GM18508 (cell line): Measurements from ENCODE around the gene TTC38.

Experiments used
- ATAC-seq: cut with Tn5 transposase; IDR thresholded peaks from one replicate; pipeline ENCODE4 v1.9.1; 2021; ENCODE audit warnings: moderate number of reproducible peaks; ENCODE audit not compliant: insufficient read depth, unreplicated experiment

The TTC38 gene

DNA sequence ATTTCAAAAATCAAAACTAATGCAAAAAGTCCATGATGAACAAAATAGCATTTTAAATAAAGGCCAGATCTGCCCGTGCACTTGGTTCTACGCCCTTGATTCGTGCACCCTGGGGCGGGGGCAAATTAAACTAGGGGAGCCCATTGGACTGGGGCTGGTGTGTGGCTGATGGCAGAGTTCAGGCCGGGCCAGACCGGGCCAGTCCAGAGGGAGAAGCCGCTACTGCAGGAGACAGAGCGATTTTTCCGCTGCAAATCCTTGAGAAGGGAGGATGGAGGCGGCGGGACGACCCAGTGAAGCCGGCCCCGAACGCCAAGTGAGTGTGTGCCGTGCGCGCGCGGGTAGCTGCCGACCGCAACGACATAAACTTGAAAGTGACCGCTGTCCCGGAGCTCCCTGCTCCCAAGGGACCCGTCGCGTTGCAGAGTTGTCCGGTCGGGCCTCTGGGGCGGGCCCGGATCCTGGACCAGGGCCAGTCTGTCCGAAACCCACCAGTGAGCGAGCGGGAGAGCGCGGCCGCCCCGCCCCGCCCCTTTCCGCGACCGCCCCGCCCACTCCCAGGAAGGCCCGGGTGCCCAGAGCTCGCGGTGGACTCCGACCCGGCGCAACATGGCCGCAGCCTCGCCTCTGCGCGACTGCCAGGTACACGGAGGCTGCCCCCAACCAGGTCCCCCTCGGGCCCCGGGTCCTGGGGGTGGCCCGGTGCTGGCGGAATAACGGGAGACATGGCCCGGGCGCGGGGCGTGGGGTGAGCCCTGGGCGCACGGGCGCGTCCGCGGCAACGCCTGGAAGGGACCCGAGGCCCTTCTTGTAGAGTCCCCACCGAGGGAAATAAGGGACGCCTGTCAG is at the start of gene TTC38:
TTC38 (plus strand) TSS at position 578 of the 849 bp plus-strand sequence; CDS start at position 610, 32 bp downstream.
- no peak for ATAC-seq

DNA sequence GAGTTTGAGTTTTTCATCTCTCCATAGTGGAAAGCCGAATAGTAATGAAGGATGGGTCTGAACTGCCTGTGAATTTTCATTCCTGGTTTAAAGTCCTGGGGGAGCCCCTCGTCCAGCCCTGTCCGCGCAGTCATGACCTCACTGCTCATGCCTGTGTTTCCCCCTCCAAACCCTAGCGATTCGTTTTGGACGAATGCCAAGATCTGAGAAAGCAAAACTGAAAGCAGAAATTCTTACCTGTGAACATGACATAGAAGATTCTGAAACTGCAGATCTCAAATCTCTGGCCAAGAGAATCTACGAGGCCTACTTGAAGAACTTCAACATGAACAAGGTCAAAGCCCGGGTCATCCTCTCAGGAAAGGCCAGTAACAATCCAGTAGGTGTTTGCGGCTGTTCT is 48.2 kb upstream of the TTC38 start:
- no peak for ATAC-seq

DNA sequence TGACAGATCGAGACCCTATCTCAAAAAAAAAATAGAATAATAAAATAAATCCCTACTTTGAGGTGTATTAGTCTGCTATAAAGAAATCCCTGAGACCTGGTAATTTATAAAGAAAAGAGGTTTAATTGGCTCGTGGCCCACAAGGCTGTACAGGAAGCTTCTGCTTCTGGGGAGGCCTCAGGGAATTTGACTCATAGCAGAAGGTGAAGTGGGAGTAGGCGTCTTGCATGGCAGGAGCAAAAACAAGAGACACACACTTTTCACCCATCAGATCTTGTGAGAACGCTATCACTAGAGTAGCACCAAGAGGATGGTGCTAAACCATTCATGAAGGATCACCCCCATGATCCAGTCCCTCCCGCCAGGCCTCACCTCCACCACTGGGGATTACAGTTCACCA is 46.9 kb upstream of the TTC38 start:
- ATAC-seq: no peak

DNA sequence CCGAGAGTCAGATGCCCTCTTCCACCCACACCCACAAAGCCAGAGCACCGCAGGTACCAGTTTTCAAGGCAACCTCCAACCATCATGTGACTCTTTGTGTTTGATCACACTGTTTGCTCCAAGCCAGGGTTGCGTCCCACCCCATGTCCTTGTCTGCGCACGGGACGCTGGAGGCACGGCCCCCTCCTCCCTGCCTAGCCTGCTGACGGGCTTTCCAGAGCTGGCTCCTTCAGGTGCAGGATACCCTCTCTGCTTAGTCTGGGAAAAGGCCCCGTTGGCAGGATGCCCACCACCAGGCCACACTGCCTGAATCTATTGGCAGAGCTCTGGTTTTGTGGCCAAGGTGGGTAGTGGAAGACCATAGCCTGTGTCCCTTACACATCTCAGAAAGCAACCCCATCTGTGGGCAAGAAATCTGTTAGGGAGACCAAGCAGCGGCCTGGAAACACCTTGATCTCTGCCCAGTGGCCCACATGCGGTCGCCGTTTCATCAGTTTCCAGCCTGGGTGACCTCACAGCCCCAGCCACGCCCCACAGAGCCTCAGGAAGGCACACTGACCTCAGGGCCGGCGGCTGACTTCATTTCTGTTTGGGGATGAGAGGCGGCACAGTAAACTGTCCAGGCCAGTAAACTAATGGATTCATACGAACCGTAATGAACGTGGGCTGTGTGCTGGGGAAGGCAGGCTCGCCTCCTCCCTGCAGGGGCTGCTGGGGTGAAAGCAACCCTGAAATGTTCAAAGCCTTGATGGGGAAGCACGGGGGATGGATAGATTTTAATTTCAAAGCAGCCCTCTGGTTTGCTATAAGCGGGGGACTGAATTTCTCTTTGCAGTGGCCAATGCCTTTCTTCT is 43.5 kb upstream of the TTC38 start:
- no peak for ATAC-seq

DNA sequence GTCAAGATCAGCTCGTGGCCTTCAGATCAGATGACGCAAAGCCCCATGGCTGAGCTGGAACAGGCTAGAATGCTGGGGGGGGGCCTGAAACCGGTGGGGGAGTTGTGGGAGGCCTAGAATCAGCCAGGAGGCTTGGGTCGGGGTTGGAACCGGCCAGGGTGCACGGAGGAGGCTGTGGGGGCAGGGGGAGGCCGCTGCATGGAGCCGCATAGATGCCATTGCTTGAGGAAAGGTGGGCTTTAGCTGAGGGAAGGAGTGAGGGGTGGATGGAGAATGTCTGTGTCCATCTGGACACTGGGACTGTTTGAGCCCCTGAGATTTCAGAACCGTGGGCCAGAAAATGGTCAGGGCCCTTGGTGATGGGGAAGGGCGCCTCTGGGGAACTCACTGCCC is 42.9 kb upstream of the TTC38 start:
- ATAC-seq: no peak

DNA sequence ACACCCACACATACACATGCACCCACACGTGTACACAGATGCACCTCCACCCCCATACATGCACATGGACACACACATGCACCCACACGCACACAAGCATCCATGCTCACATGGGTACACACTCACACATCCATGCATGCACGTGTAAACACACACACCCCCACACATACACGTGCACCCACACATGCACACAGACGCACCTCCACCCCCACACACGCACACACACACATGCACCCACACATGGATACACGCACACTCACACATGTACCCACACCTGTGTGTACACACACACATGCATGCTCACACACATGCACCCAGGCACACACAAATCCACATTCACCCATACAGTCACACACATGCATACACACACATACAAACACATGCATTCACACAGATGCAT is 42.2 kb upstream of the TTC38 start:
- no peak for ATAC-seq

DNA sequence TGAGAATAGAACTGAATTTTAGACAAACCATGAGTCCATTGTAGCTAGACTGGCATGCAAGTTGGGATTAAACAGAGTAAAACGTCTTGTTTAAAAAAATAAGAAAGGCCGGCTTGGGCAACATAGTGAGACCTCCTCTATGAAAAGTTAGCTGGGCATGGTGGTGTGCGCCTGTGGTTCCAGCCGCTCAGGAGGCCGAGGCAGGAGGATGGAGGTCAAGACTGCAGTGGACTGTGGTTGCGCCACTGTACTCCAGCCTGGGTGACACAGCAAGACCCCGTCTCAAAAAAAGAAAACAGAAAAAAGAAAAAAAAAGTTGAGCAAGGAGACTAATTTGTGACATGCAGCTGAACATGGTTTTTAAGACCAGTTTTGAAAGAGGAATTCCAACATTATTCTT is 41.2 kb upstream of the TTC38 start:
- no peak for ATAC-seq

DNA sequence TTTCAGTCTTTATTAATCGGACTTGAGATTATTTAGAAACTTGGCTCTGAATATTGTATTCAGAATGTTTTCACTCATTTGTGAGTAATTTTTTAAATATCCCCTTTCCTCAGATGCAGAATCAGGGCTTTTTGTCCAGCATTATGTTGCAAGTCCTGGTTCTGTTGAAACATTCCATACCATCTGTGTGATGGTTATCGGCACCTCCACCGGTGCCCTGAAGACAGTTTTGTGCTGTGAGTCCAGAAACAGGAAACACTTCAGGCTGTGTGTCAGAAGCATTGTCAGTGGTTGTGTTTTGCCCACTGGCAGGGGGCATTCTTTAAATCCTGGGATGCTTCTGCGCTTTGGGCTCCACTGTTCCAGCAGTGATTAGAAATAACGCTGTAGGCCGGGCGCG is 38.1 kb upstream of the TTC38 start:
- no peak for ATAC-seq

DNA sequence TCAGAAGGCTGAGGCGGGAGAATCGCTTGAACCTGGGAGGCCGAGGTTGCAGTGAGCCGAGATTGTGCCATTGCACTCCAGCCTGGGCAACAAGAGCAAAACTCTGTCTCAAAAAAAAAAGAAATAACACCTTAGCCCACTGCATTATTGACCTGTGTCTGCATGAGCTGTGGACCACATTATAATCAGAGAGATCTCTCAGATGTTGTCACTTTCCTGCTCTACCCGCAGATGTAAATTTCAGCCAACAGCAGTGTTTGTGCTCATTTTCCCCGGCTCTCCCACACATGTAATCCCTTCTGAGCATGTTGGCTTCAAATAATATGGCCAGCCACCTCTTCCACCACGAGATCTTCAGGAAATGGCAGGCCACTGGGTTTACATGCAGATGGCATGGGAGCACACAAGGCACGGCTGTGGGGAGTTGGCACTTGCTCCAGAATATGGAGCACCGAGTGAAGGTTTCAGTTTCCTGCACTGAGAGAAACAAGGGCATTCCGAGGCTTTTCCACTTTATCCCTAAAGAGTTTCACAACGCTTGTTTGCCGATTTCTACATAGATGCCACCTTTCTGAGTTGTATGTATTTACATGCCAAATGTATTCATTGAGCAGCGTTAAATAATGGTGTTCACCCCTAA is 37.4 kb upstream of the TTC38 start:
- no peak for ATAC-seq

DNA sequence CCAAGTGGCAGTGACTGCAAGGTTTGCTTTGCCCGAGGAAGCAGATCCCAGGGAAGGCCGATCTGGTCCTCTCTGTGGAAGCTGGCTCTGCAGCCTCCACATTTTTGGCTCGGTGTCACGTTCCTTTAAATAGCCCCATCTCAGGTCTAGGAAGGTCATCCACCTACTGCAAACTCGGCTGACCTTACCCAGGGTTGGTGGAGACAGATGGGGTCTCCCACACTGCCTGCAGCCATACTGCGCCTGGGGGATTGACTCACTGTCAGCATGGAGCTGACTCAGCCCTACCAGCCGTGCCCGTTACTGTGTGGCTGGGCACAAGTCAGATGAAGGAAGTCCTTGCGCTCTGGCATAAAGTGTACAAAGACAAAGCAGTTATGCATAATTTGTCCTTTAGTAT is 34.6 kb upstream of the TTC38 start:
- ATAC-seq: no peak

DNA sequence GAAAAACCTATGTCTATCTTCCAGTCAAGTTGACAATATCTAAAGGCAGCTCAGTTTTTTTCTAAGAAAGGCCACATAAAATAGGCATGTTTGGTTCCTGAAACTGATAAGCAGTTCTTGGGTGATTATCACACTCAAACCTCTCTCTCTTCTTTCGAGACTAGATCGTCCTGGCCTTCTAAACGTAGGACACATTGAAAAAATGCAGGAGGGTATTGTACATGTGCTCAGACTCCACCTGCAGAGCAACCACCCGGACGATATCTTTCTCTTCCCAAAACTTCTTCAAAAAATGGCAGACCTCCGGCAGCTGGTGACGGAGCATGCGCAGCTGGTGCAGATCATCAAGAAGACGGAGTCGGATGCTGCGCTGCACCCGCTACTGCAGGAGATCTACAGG is 32.8 kb upstream of the TTC38 start:
- no peak for ATAC-seq

DNA sequence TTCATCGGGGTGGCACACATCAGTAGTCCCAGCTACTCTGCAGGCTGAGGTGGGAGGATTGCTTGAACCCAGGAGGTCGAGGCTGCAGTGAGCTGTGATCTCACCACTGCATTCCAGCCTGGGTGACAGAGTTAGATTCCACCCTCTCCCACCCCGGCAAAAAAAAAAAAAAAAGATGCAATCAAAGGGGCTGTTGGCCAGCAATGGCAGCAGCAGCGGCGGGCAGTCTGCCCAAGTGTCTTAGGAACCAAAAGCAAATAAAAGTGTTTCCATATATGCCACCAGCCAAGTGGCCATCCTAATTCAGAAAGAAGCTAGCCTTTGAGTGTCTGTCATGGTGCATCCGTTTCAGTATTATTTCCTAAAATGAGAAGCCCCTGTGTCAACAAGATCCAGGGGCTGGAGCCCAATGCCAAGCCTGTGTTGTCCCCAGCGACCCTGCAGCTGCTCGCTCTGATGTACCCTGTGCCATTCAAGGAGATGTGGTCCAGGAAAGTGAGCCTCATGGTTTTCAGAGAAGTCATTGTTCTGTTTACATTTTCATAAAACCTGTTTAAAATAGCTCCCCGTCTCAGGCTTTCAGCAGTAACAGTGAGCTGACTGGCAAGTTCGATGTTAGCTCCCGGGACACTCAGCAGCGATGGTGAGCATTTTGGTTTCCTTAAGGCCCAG is 30.2 kb upstream of the TTC38 start:
- ATAC-seq: no peak

DNA sequence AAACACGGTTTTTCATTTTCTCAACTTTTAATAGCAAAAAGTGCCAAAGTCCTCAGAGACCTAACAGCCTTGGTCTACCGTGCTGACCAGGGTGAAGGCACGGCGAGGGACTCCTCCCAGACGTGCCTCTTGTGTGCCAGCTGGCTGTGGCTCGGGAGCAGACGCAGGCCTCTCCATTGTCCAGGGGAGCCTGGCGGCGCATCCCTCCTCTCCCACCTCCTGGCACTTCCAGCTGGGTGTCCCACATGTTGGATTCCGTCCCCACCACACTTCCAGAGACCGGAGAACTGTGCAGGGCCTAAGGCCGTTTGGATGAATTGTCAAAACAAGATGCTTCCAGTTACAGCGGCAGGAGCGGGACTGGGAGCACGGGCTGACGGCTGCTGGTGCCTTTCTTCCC is 29.3 kb upstream of the TTC38 start:
- no peak for ATAC-seq

DNA sequence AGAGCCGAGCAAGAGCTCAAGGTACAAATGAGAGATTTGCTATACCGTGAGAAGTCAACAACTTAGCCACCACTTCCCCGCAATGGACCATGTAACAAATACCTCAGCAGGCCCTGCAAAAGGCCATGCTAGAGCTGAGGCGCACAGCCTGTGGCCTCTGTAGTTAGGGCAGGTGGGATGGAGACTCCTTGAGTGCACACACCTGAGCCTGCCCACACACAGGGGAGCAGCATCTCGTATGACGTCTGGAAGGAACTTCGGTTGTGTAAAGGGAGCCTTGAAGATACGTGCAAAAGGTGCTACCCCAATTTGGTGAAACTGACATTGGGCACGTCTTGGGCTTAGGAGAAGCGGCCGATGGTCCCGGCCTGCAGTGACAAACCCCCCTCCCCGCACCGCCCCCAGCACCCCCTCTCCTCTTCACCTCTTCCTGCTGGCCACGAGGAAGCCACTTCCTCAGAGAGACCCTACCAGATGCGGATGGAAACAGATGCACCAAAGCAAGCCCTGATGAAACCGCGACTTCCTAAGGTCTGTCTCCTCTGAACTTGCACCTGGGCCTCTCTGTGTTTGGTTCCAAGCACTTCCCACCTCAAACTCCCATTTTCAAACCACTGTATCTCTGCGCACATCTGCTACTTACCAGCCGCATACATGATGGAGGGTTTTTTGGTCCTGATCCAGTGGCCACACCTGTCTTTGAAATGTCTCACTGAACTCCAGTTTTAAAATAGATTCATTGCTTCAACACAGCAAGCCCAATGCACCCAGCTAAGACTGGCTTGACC is 28.4 kb upstream of the TTC38 start:
- no peak for ATAC-seq

DNA sequence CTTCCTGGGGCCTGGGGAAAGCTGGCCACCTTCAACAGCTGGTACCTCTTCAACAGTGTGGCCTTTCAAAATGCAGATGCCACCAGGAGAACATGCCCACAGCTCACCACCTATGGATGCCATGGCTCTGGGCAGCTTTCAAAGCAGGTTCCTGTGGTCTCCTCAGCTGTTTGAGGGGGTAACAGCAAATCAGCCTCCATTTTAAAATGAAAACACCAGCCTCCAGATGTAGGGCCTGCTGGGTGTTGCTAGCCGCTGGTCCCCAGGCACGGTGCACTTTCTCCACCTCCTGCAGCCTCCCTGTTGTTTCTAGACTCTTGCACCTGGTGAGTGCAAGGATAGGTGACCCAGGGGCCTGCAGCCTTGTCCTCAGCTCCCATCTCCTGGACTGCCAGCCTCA is 27.7 kb upstream of the TTC38 start:
- no peak for ATAC-seq

DNA sequence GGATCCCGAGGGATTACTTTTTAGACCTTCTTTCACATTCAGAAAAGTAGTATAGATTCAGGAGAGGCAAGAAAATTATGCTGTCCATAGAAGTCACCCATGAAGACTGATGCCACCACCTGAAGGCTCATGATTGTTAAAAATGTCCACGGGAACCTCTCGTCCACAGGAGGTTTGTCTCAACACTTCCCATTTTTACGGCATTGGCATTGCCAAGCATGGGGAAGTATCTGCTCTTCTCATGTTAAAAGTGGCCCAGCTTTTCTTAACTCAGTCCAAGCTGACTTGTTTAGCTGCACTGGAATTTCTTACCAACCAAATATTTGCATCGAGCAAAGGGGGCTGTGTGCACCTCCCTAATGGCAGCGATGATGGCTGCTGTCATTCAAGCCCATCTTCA is 27.3 kb upstream of the TTC38 start:
- no peak for ATAC-seq

DNA sequence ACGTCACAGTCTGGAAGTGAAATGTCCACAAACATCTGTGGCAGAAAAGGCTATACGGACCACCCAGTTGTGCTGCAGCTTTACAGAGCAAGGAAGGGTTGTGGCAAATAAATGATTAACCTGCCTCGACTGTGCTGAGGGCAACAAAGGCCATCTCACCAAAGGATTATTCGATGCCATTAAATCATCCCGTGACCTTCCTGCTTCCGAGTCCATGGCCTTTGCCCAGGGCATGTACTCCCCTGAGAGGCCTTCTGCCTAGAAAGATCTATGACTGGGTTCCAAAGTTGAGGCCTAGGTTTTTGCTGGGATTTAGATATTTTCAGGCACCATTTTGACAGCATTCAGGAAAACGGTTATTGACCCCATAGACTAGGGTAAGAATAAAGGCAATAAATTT is 26.9 kb upstream of the TTC38 start:
- ATAC-seq: no peak

DNA sequence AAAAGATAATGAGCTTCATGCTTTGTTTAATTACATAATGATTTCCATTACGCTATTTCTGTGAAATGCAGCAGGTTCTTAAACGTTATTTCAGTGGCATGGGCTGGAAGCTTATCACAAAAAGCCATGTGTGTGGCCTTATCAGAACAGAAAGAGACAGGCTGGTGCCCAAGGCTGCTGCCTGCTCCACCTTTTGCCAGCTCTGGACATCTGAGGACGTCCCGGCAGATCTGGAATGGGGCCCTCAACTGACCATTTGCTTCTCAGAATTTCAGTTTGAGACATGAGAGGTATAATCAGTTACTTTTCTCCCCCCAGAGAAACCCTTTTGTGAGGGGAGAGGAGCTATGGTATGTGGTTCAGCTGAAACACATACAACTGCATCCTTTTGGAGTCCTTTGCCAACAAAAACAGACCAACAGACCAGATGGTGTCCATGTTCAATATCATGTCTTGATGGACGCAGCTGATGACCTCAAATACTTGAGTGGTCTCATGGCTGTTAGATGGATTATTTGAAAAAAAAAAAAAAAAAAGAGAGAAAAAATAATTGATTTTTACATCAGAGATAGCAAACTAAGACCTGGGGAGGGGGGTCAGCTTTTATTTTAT is 26.3 kb upstream of the TTC38 start:
- ATAC-seq: no peak

DNA sequence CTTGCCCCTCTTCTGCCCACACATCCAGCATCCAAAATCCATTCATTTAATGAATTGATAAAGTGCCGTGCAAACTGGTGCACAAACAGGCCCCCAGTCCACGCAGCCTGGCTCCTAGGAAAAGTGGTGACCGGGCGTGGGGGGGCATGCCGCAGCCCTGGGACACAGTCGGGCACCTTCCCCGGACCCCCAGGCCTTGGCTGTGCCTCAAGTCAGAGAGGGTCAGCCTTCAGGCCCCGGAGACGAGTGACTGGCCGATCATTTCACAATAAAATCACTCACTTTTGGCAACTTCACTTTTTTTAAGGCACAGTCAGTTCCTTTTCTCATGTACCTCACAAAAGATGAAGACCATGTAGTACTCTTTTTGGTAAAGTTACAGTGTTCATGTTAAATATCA is 25.7 kb upstream of the TTC38 start:
- ATAC-seq: no peak
